HG02588 (cell line): ENCODE measurements around the gene KLHL10.
"Not testable (repeated sequence)": the region's sequence is repeated elsewhere in the genome, so short reads cannot be mapped to it uniquely, and the experiment has no call there.

ENCODE experiments used
- ATAC-seq: cut with Tn5 transposase; IDR thresholded peaks from one replicate; pipeline ENCODE4 v1.9.1; 2021; ENCODE audit warnings: mild to moderate bottlenecking, moderate library complexity; ENCODE audit not compliant: unreplicated experiment

KLHL10 gene

DNA sequence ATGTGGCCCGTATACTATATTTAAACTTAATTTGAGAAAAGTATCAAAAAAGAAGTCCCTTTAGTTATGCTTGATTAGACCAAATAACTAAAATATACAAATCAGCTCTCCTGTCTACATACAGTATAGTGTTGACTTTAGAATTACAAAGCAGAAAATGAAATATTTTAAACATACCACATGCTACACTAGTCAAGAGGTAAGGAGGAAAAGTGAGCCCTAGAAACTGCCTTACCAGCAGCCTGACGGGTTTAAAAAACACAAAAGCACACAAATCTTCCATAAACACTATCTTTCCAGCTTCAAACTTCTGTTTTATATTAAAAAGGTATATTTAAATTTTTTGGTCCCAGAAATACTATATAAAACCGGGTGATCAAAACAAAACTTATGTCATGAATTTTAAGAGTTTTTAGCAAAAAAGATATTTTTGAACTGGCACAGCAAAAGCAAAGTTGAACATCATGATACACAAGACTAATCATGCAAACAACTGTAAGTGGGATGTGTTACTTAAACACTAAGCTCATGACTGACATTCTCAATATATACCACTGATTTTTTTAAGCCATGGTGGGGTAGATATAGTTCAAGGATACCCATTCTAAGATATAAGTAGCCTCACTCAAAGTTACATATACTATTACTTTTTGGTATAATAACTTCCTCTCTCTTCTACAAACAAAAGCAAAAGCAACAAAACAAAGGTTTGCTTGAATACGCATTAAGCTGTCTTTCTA, 11.8 kb downstream of the KLHL10 start:
- ATAC-seq = no peak

DNA sequence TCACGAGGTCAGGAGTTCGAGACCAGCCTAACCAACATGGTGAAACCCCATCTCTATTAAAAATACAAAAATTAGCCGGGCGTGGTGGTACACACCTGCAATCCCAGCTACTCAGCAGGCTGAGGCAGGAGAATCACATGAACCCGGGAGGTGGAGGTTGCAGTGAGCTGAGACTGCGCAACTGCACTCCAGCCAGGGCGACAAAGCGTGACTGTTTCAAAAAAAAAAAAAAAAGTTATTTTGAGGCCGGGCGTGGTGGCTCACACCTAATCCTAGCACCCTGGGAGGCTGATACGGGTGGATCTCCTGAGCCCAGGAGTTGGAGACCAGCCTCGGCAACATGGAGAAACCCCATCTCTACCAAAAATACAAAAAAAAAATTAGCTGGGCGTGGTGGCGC, 13.8 kb downstream of the KLHL10 start:
- ATAC-seq = not testable (repeated sequence)

DNA sequence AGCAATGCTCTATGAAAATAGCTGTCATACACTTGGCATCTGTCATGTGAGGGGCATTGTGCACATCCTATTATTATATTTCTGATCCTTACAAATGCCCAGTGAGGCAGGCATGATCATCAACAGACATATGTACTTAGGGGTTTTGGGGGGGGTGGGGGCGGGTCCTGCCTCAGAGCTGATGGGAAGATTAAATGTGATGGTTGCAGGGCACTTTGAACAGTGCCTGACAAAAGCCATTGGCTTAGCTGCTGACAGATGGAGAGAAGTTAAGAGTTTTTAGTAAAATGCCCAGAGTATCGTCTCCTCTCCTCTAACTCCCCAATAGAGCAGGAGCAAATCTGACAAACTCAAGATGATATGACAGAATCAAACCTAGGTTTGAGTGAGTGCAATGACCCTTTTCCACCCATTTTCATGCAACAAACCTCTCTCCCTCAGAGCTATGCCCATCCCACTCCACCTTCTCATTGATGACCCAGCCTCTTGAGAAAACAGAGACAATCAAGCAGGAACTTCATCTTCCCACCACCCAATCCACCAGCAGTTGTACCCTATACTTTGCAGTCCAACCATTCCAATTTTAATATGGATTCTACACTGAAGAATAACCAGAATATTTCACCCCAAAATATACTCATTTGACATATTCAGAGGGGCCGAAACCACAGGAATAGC, 22.8 kb downstream of the KLHL10 start:
- no peak for ATAC-seq

DNA sequence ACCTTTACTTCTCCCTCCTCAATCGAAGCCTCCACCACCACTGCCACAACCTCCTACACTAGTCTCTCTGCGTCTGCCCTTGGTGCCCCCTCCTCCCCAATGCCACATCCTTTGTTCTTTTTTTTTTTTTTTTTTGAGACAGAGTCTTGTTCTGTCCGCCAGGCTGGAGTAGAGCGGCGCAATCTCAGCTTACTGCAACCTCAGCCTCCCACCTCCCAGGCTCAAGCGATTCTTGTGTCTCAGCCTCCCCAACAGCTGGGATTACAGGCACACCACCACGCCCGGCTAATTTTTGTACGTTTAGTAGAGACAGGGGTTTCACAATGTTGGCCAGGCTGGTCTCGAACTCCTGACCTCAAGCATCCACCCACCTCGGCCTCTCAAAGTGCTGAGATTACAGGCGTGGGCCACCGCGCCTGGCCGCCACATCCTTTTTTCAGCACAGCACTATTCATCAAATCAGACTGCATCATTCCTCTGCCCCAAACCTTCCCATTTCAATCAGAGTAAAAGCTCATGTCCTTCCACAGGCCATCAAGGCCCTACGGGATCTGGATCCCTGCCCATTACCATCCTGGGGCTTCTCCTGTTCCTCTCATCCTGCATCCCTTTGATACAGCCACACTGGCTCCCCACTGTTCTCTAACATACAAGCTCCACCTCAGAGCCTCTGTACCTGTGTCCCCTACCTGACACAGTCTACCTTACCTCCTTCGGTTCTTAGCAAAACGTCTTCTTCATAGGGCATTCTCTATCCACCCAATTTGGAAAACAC, 25.6 kb downstream of the KLHL10 start:
- no peak for ATAC-seq

DNA sequence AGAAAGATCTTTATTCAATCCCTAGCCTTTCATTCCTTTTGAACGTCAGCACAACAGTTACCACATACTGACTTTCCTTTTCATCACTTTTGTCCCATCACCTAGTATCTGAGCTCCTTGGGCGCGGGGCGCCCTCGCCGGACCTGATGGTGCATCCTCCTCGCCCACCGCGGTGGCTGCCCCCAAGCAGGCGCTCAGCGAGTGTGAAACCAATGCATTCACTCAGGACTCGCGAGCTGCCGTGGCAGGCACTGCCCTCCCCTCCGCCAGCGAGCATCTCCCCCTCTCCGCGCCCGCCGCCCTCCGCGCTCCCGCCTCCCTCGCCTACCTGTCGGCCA, 26.8 kb downstream of the KLHL10 start:
- ATAC-seq = no peak

DNA sequence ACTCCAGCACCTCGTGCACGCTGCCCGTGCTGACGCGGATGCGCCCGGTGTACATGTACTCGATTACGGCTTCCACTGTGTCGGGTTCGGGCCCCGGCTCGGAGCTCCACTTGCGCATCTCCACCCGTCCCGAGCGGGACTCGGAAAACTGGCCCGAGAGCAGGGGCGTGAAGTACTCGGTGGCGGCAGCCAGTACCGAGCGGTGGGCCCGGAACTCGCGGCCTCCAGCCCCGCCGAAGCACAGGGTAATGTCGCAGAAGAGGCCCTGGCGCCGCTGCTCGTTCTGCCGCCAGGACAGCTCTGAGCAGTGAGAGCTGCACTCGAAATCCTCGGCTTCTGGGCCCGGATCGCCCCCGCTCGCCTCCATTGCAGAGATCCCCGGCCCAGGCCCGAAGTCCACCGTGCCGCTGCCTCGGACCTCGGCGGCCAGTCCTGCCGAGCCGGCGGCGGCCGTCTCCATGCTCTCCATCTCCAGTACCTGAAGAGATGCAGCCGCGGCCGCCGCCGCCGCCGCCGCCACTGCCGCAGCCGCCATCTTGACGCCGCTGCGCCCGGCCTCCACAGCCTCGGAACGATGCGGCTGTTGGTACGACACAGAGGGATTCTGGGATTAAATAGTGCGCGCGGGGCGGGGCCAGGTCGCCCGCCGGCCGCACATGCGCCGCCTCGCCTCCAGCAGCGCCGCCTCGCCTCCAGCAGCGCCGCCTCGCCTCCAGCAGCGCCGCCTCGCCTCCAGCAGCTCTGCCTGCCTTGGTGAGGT, 27.4 kb downstream of the KLHL10 start, which contains the start of gene KLHL11:
Gene KLHL11 (minus strand): TSS at position 588 of the 760 bp plus-strand sequence. CDS start 53 bp downstream, at position 535.
- ATAC-seq = peak; percentile 79

DNA sequence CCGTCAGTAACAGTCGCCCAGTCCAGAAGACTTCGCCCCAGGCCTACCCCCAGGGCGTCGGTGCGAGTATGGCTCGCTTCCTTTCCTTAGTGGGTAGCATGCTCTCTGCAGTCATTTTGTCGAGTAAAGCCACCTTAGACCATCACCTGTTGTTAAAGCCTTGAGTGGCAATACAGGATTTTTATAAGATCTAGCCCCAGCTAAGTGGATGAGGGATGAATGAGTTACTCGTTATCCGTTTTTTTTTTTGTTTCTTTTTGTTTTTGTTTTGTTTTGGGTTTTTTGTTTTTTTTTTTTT, 27.9 kb downstream of the KLHL10 start:
- ATAC-seq = no peak

DNA sequence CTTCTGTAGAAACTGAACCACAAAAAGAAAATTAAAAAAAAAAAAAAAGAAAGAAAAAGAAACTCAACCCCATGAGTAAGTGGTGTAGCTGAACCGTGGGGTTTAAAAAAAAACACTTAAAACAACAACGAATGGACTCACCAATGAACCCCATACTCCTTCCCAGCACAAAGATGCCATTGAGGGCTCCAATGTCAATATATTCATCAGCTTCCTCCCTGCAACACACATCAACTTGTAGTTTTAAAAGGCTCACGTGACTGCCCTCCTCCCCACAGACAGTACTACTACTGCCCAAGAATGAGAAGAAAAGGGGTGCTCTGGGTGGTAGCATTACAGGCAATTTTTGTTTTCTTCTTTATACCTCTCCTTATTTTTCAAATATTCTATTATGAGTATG, 30.9 kb downstream of the KLHL10 start:
- no peak for ATAC-seq

DNA sequence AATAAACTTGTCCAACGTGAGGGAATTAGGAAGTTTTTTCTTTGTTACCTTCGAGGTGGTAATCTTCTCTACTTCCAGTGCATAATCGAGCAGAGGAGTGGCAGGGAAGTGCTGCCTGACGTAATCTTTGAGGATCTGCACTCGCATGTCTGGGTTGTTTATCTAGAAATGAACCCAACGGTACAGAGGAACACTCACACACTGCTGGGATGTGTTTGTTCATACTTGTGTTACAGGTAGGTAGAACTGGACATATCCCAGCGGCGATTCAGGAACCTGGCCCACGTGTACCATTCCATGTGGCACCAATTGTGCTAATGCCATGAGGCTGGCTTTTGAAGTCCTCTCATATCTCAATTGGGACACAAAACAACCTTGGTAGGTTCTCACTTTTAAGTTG, 31.8 kb downstream of the KLHL10 start:
- ATAC-seq = no peak

DNA sequence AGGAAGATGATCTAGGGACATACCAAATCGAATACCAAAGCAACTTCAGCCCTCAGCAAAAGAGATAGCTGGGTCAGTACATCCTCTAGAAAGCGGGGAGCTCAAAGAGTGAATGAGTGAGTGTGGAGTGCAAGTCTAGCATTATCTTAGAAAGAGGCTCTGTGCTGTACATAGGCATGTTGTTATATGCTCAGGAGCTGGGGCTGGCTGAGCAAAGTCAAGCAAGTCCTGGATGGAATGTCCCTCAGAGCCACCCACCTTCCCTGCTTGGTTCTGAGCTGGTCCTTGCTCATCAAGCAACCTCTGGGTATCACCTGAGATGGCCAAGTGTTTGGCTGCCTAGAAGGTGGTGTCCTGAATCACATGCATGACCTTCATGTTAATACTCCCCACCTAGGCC, 32.5 kb downstream of the KLHL10 start:
- ATAC-seq = no peak

DNA sequence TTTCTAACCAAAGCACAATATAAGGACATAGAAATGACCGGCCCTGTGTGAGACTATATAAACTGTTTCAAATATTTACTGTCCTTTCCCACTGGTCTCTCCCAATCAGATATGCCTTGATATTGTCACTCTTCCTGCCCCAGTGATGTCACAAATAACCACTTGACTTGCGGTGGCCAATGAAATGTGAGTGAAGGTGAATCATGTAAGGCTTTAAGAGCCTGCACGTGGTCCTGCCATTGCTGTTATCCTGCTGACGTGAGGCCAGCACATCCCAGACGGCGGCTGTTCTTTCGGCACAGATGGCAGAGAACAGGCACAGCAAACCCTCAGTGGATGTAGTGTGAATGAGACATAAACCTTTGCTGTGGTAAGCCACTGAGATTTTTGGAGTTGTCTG, 33.0 kb downstream of the KLHL10 start:
- no peak for ATAC-seq

DNA sequence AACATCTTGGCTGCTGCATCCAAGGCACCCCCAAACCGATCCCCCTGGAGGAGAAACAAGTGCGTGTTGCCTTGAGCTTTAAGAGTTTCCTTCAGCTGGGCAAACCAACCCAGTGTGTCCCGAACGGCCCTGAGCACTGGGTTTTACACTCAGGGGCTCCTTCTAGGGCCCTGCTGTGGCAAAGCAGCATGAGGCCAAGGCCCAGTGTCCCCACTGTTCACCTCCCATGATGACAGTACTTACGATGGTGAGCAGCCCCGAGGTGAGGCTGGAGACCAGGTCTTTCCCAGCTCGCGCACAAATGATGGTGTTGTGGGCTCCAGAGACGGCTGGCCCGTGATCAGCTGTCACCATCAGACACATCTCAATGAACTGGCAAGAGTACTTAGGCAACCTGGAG, 34.2 kb downstream of the KLHL10 start:
- no peak for ATAC-seq

DNA sequence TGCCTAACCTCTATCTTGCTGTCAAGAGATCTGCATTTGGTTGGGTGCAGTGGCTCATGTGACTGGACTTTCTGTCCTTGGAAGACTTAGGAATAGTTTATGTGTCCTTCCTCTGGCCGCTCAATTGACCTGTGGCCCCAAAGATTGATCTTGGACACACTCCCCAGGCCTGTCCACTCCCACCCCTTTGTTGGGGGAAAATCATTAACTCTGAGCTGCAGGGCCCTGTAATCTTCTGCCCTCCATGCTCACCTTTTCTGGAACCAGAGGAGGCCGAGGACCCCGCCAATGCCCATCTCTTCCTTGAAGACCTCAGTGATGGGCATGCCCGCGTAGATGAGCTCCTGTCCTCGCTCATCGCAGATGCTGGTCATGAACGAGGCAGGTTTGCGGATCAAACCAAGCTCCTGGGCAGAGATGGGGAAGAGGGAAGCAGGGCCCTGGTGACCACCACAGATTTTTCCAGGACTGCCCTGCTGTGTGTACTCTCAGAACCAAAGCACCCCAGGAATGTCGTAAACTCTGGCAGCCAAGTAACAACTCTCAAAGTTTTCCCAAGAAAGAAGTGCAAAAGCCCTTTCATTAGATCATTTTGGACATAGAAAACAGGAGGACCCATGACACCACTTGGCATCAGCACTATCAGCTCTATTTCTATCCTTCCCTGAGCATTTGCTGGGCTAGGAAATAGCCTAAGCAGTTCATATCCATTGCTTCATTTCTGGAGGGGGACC, 36.1 kb downstream of the KLHL10 start:
- ATAC-seq = no peak

DNA sequence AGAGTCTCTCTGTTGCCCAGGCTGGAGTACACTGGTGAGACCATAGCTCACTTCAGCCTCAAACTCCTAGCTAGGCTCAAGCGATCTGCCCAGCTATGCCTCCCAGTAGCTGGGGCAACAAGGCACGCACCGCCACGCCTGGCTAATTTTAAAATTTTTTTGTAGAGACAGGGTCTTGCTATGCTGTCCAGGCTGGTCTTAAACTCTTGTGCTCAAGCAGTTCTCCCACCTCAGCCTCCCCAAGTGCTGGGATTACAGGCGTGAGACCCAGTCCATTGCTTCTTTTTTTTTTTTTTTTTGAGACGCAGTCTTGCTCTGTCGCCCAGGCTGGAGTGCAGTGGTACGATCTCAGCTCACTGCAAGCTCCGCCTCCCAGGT, 36.7 kb downstream of the KLHL10 start:
- ATAC-seq = not testable (repeated sequence)

DNA sequence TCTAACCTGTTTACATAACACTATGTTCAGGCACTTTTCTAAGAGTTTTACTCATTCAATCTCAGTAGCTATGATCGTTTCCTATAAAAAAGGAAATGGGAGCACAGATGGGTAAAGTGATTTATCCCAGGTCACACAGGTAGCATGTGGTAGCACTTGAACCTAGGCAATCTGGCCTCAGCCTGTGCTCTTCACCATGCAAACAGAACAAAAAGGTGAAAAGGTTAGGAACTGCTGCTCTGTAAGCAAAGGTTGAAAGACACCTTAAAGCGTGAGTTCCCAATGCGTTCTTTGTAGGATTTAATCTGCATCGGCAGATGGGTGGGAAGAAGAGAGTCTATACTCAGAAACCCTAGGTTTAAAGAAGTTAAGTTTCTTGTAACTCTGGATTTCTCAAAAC, 42.5 kb downstream of the KLHL10 start:
- no peak for ATAC-seq

DNA sequence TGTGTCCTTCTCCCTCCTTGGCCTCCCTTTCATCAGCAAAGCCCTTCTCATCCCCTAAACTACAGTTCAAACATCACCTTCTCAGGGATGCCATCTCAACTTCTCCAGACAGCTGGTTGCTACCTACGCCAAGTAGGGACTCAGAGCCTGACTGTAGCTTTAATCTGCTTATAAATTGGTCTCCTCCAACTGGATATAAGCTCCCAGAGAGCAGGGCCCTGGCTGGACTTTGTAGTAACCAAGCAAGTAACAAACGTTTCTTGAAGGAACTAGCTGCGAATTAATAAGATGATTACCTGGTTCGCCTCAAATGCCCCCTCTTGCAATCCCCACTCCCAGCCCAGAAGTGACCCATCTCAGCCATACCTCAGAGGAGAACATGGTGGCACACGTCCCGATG, 45.1 kb downstream of the KLHL10 start:
- ATAC-seq = no peak

DNA sequence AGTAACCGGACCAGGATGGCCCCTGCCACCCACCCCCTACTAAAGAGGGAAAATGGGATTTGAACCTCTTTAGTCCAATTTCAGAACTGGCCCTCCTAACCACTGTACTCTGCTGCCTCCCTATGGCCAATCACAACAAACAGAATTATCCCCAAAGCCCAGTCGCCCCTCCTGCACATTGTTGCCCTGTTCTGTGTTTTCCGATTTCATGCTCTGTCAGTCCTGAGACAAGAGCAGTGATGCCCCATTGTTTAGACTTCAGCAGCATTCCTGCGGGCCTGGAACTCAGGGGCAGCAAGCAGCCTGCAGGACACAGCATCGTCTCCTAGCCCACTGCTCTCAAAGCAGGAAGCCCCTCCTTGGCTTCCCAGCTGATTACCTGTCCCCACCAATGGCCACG, 48.1 kb downstream of the KLHL10 start:
- no peak for ATAC-seq

DNA sequence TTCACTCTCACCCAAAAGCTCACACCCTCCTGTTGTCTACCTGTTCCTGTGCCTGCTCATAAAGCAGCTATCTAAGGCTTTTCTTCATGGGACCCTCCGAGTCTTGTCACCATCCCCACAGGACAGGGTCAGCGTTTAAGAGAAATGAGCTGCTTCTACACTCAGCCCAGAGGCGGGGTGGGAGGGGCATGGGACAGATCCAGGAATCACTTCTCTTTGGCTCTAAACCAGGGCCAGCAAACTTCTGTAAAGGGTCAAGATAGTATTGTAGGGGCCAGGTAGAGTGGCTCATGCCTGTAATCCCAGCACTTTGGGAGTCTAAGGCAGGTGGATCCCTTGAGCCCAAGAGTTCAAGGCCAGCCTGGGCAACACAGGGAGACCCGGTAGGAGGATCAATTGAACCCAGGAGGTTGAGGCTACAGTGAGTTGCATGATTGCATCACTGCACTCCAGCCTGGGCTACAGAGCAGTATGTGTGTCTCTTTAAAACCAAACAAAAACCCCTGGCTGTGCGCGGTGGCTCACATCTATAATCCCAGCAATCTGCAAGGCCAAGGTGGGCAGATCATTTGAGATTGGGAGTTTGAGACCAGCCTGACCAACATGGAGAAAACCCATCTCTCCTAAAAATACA, 50.8 kb downstream of the KLHL10 start:
- no peak for ATAC-seq

DNA sequence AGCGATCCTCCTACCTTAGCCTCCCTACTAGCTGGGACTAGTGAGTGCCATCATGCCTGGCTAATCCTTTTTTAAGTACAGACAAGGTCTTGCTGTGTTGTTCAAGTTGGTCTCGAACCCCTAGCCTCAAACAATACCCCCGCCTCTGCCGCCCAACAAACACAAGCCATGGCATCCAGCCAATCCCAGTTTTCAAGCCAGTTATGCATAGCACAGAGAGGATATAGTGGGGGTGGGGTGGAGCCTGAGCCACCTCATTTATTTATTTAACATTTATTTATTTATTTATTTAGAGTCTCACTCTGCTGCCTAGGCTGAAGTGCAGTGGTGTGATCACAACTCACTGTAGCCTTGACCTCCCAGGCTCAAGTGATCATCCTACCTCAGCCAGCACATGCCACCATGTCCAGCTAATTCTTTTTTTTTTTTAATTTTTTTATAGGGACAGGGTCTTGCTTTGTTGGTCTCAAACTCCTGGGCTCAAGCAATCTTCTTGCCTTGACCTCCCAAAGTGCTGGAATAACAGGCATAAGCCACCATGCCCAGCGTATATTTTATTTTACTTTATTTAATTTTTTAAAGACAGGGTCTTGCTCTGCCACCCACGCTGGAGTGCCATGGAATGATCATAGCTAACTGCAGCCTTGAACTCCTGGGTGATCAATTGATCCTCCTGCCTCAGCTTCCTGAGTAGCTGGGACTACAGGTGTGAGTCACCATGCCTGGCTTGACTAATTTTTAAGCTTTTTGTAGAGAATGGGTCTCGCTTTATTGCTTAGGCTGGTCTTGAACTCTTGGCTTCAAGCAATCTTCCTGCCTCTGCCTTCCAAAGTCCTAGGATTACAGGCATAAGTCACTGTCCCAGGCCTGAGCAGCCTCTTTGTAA, 53.8 kb downstream of the KLHL10 start:
- ATAC-seq = no peak
